Measurements from ENCODE around the gene ELP1. TPM values are rescaled to one million over a fixed set of nuclear protein-coding genes. Genes with fewer than 3 reads are reported as not detected.
"Not testable (repeated sequence)": the region's sequence is repeated elsewhere in the genome, so short reads cannot be mapped to it uniquely, and the experiment has no call there.

The ELP1 gene
- total RNA-seq, 3 donors from 2014 or later, result 14.3 to 18.7 (median 16.7) TPM

- Histone ChIP-seq H3K4me1 (ENCODE audit: low read depth) (no peaks in the 10 kb centered on the region), H3K9me3 (no peaks in the 10 kb centered on the region), H3K4me3 (no peak overlapping the region), H3K36me3 (ENCODE audit: low read depth) (no peaks in the 10 kb centered on the region)
- ATAC-seq (no peak), DNase-seq (no peak)
- no peak for TF ChIP-seq CTCF (IDR thresholded peaks at IDR 0.05)
- intact Hi-C loops (cut with DNase I, micrococcal nuclease), result no loop called here
These were observed 33.7 kb downstream of the ELP1 start for GRCh38 chr9:108900176-108900575.

- ATAC-seq; H3K36me3 ChIP-seq (ENCODE audit: low read depth); intact Hi-C loops (cut with DNase I, micrococcal nuclease): not testable (repeated sequence)
These were observed 34.8 kb downstream of the ELP1 start for GRCh38 chr9:108899023-108899695.

GRCh38 chr9:108897324-108898096 is 36.4 kb downstream of the ELP1 start:
- no peaks in the 10 kb centered on the region for H3K9me3 ChIP-seq
- intact Hi-C loops (cut with DNase I, micrococcal nuclease), result no loop called here
- ATAC-seq, result no peak
- H3K4me3 ChIP-seq, result no peak overlapping the region
- H3K36me3 ChIP-seq (ENCODE audit: low read depth), result no peaks in the 10 kb centered on the region
- H3K4me1 ChIP-seq (ENCODE audit: low read depth), result no peaks in the 10 kb centered on the region
- TF ChIP-seq CTCF (IDR thresholded peaks at IDR 0.05), result no peak
- DNase-seq, result no peak

More at GRCh38 chr9:108899023-108899695, 34.8 kb downstream of the ELP1 start:
- DNase-seq; H3K4me1 ChIP-seq (ENCODE audit: low read depth); H3K4me3 ChIP-seq; H3K9me3 ChIP-seq: not testable (repeated sequence)

- no peak overlapping the region for H3K4me3 ChIP-seq
- H3K36me3 ChIP-seq (ENCODE audit: low read depth), result peaks cover 11% of the 10 kb centered on the region
- H3K4me1 ChIP-seq (ENCODE audit: low read depth), result no peaks in the 10 kb centered on the region
- intact Hi-C loops (cut with DNase I, micrococcal nuclease), result no loop called here
- TF ChIP-seq CTCF (IDR thresholded peaks at IDR 0.05), result no peak
- ATAC-seq, result no peak
- no peak for DNase-seq
- no peaks in the 10 kb centered on the region for H3K9me3 ChIP-seq
These were observed 39.5 kb downstream of the ELP1 start for GRCh38 chr9:108894225-108894997.

GRCh38 chr9:108889649-108890067 is 44.3 kb downstream of the ELP1 start:
- DNase-seq (no peak), ATAC-seq (no peak)
- Histone ChIP-seq H3K4me1 (ENCODE audit: low read depth) (no peaks in the 10 kb centered on the region), H3K4me3 (no peak overlapping the region), H3K36me3 (ENCODE audit: low read depth) (peaks cover 11% of the 10 kb centered on the region), H3K9me3 (no peaks in the 10 kb centered on the region)
- TF ChIP-seq CTCF (IDR thresholded peaks at IDR 0.05), result no peak
- intact Hi-C loops (cut with DNase I, micrococcal nuclease), result no loop called here

- H3K4me1 ChIP-seq (ENCODE audit: low read depth); intact Hi-C loops (cut with DNase I, micrococcal nuclease); H3K9me3 ChIP-seq; DNase-seq; H3K4me3 ChIP-seq; H3K36me3 ChIP-seq (ENCODE audit: low read depth): not testable (repeated sequence)
- peak; percentile 53 for ATAC-seq
These were observed 47.2 kb downstream of the ELP1 start for GRCh38 chr9:108886594-108887271.
